Coronary artery (tissue), 2 donors: ENCODE measurements around the gene XXYLT1.
"Not testable (repeated sequence)": the region's sequence is repeated elsewhere in the genome, so short reads cannot be mapped to it uniquely, and the experiment has no call there.

ENCODE experiments used
- DNase-seq: peaks from one replicate; pipeline ENCODE4 v3.0.0-alpha.2; 2017; ENCODE audit warnings: low spot score
- H3K27ac ChIP-seq, 2 donors: fragments of 200-600 bp; sonication (generic); one replicate each; pipeline ENCODE4 v1.5.1; 2016 to 2019
- H3K4me3 ChIP-seq: fragments of 200-600 bp; sonication (generic); 2 replicates; pipeline ENCODE4 v1.5.1; 2016; ENCODE audit warnings: mild to moderate bottlenecking, moderate library complexity
- TF ChIP-seq, protein P1 (sequence below): fragments of 200-600 bp; sonication (generic); IDR thresholded peaks from one replicate; pipeline ENCODE4 v1.5.1; 2019; ENCODE audit warnings: antibody characterized with exemption

XXYLT1 gene

DNA sequence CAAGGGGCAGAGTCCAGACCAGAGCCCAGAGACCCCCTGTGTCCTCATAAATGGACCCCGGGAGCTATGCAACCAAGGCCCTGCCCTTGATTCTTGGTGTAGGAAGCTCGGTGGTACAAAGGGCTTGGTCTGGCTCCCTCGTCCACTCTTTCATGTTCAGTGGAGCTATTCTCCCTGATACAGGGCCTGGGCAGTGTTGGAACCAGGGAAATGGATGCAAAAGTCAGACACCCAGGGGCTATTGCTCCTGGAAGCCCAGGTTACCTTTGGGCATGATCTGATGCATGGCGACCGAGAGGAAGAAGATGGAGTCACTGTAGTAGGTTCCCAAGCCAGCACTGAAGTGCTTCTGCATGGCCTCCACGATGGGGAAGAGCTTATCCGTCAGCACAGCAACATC is 44.5 kb downstream of the XXYLT1 start:
- DNase-seq = peak; percentile 33
- Histone ChIP-seq H3K27ac (no peak overlapping the region), H3K4me3 (no peak overlapping the region)
- TF ChIP-seq, protein P1, sequence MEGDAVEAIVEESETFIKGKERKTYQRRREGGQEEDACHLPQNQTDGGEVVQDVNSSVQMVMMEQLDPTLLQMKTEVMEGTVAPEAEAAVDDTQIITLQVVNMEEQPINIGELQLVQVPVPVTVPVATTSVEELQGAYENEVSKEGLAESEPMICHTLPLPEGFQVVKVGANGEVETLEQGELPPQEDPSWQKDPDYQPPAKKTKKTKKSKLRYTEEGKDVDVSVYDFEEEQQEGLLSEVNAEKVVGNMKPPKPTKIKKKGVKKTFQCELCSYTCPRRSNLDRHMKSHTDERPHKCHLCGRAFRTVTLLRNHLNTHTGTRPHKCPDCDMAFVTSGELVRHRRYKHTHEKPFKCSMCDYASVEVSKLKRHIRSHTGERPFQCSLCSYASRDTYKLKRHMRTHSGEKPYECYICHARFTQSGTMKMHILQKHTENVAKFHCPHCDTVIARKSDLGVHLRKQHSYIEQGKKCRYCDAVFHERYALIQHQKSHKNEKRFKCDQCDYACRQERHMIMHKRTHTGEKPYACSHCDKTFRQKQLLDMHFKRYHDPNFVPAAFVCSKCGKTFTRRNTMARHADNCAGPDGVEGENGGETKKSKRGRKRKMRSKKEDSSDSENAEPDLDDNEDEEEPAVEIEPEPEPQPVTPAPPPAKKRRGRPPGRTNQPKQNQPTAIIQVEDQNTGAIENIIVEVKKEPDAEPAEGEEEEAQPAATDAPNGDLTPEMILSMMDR = no peak

DNA sequence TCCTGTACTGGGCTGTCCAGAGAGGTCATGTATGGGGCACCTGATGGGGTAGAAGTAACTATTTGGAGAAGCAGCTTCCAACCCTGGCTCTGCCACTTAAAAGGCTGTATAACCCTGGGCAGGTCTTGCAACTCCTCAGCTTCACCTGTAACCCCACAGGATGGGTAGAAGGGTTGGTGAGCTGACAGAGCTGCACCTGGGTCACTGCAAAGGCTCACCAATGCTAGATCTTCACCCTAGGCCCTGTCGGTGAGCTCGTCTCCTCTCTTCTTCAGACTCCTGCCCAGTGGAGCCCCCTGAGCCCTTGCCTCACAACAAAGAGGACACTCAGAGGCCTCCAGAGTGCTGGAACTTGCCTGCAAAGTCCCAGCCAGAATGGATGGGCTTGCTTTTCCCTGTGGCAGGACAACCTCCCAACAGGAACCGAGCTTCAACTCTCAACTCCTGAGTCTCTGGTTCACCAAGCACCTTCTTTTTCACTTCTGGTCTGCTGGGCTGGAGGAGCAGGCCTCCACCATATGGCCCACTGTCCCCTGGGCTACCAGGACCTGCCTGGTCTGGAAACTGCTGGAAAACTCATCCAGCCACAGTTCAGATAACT is 45.9 kb downstream of the XXYLT1 start:
- TF ChIP-seq, protein P1 = no peak
- peak; percentile 49 for DNase-seq
- H3K4me3 ChIP-seq = no peak overlapping the region
- peak overlapping the region in 1 of 2 donors; percentile 86 for H3K27ac ChIP-seq

DNA sequence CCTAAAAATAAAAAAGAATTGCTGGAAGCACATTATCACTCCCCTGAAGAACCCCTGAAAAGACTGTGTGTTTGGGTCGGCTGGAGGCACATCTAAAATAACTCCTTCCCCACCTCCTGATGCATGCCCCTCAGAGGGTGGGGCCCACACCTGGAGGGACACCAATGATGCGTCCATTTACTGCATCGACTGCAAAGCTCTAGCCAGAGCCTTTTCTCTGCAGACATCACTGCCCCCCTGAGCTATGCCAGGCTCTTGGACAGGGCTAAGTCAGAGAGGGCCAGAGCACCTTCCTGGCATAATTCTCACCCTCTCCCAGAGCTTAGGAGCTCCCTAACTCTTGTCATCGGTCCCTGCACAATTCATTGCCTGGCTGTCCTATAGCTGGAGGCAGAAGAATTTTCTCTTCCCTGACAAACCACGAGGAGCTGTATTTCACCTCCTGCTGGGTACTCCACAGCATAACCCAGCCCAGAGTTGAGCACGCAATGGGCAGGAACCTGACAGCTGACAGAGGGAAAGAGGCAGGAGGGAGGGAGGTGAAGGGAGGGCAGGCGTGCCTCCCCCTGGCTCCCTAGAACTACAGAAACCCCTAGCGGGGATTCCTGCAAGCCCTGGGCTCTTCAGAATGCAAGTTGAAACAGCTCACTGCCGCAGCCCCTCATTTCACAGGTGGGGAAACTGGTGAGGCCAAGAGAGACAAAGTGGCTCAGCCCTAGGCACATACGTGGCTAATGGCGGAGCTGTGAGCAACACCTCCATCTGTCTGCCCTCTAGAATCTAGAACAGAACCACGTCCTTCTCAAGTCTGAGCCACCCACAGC is 46.6 kb downstream of the XXYLT1 start:
- peak overlapping the region; percentile 58 to 86 for H3K27ac ChIP-seq
- TF ChIP-seq, protein P1 = no peak
- peak overlapping the region; percentile 34 for H3K4me3 ChIP-seq
- peak; percentile 65 for DNase-seq

DNA sequence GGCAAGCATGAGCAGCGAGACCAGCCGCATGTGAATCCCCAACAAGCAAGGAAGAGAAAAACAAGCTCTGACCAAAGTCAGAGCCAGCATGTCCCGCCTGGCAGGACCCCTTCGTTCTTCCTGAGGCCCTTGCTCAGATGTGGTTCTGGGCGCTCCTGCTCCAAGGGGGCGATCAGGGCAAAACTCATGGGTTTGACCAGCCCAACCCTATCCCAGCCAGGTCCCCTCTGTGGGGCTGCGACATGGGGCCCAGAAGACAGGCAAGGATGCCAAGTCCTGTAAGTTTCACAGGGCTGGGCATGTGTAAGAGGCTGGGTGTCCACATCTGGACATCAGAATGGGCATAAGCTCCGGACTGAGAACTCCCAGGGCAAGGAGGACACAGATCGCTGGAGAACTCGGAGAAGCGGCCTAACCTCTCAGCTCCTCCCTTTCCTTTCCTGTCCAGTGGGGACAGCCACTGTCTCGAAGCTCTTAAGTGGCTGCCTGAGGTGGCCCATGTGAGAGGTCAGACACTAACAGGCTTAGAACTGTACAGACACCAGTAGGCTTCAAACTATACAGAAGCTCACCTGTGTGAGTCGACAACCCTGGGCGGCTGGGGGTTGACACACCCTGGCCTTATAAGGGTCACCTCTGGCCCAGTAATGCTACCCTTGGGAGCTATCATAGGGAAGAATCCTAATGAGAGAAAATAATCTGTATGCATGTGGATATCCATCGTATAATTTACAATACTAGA is 48.9 kb downstream of the XXYLT1 start:
- H3K27ac ChIP-seq = peak overlapping the region; percentile 53 to 85
- TF ChIP-seq, protein P1 = no peak
- peak; percentile 71 for DNase-seq
- no peak overlapping the region for H3K4me3 ChIP-seq

DNA sequence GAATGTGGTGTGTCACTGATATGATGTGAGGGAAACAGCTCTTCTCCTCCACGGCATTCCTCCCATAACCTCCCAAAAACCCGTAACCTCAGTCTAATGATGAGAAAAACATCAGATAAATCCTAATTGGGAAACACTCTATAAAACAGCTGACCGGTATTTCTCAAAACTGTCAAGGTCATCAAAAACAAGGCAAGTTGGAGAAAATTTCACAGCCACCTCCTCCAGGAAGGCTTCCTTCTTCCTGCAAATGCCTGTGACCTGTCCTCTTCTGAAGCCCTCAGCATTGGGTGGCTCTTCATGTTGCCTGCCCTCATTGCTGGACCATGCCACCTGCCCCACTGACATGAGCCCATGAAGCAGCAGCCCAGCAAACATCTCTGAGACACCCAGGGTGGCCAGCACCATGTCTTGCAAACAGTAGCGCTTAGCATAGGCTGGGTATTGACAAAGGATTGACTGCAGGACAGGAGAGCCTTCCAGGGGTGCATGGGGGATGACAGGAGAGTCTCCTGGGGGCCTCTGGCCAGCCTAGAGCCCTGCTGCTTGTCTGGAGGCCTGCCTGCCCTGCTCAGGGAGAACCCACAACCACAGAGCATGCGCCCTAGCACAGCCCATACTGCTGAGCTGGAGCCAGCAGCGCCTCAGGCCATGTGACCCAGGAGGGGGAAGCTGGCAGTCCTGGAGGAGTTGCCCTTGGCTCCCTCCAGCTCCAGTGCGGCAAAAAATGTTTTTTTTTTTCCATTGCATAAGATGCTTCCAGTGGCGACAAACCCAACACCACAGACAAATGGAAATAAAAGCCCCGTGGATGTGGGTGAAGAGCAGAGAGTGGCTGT is 49.7 kb downstream of the XXYLT1 start:
- DNase-seq = peak; percentile 72
- peak overlapping the region; percentile 53 to 85 for H3K27ac ChIP-seq
- H3K4me3 ChIP-seq = no peak overlapping the region
- TF ChIP-seq, protein P1 = no peak

DNA sequence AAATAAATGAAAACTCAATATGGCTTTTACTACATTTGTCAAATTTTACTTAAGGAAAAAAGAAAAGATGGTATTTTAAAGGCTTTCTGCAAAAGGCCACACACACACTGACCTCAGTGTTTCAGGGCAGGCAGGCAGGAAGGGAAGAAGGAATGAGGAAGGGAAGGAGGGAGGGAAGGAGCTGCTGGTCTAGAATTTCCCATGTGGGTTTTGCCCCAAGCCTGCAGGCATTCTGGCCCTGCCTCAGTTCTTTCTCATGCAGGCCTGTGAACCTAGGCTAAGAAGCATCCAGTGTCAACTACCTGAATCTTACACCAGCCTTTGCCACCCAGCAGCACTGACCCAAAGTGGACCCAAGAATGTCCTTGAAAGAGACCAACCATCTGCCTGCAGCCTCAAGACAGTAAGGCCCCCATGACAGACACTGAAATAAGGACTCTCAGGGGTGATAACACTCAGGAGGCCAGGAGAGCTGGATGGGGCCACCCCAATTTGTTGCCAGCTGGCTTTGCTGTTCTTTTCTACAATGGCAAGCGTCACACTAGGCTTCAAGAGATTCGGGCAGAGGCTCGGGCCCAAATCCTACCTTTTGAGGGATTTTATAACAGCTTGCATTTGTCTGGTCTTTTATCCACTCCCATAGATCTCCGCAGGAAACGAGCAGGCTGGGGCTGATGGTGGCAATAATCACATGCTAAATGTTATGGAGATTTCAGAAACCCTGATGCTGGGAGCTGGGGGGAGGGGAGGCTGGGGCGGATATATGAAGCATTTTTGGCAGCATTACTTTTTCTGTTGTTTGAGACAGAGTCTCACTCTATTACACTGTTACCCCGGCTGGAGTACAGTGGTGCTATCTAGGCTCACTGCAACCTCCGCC is 51.4 kb downstream of the XXYLT1 start:
- H3K4me3 ChIP-seq = no peak overlapping the region
- TF ChIP-seq, protein P1 = no peak
- no peak overlapping the region for H3K27ac ChIP-seq
- peak; percentile 53 for DNase-seq

DNA sequence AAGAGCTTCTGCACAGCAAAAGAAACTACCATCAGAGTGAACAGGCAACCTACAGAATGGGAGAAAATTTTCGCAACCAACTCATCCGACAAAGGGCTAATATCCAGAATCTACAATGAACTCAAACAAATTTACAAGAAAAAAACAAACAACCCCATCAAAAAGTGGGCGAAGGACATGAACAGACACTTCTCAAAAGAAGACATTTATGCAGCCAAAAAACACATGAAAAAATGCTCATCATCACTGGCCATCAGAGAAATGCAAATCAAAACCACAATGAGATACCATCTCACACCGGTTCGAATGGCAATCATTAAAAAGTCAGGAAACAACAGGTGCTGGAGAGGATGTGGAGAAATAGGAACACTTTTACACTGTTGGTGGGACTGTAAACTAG is 52.6 kb downstream of the XXYLT1 start:
- DNase-seq = not testable (repeated sequence)

DNA sequence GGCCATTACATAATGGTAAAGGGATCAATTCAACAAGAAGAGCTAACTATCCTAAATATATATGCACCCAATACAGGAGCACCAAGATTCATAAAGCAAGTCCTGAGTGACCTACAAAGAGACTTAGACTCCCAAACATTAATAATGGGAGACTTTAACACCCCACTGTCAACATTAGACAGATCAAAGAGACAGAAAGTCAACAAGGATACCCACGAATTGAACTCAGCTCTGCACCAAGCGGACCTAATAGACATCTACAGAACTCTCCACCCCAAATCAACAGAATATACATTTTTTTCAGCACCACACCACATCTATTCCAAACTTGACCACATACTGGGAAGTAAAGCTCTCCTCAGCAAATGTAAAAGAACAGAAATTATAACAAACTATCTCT is 55.4 kb downstream of the XXYLT1 start:
- not testable (repeated sequence) for DNase-seq, H3K4me3 ChIP-seq, H3K27ac ChIP-seq

More for the DNA sequence above, 52.6 kb downstream of the XXYLT1 start:
- H3K27ac ChIP-seq, H3K4me3 ChIP-seq: not testable (repeated sequence)
